Nephron (organoid): ENCODE data around the gene PRSS23.
A peak's percentile ranks its signal among the peaks of the same experiment; 100 is the strongest.

Source experiments
- H3K27ac Mint-ChIP-seq, 3 experiments: 2 replicates each; pipeline ENCODE4 v1.8.0; 2020; ENCODE audit warnings: mixed read lengths in 3 of 3, mild to moderate bottlenecking in 2 of 3, moderate library complexity in 1 of 3
- H3K27me3 Mint-ChIP-seq: 2 replicates; pipeline ENCODE4 v1.8.0; 2021; ENCODE audit warnings: low read depth, mild to moderate bottlenecking, moderate library complexity, mixed read lengths
- H3K36me3 Mint-ChIP-seq: 2 replicates; pipeline ENCODE4 v1.8.0; 2020; ENCODE audit warnings: low read depth, mixed read lengths
- H3K4me1 Mint-ChIP-seq: 2 replicates; pipeline ENCODE4 v1.8.0; 2020; ENCODE audit warnings: mixed read lengths
- H3K4me3 Mint-ChIP-seq, 3 experiments: 2 replicates each; pipeline ENCODE4 v1.8.0; 2020; ENCODE audit warnings: mild to moderate bottlenecking in 3 of 3, mixed read lengths in 3 of 3, moderate library complexity in 2 of 3
- H3K9me3 Mint-ChIP-seq: 2 replicates; pipeline ENCODE4 v1.8.0; 2020; ENCODE audit warnings: mixed read lengths
- CTCF ChIP-seq, 3 experiments: fragments of 200-600 bp; sonication (generic); IDR thresholded peaks; one replicate each; pipeline ENCODE4 v1.5.0; 2021; ENCODE audit warnings: antibody characterized with exemption in 3 of 3; ENCODE audit not compliant: unreplicated experiment in 3 of 3

The PRSS23 gene

GRCh38 chr11:86807360-86807759 is 7.0 kb downstream of the PRSS23 start:
- Mint-ChIP-seq H3K27ac (no peak overlapping the region), H3K27me3 (no peaks in the 10 kb centered on the region), H3K9me3 (no peaks in the 10 kb centered on the region), H3K4me1 (peaks cover 53% of the 10 kb centered on the region), H3K4me3 (no peak overlapping the region), H3K36me3 (peaks cover 14% of the 10 kb centered on the region)
- TF ChIP-seq CTCF (IDR thresholded peaks at IDR 0.05; ENCODE audit: unreplicated experiment in 3 of 3) = no peak

- H3K9me3 Mint-ChIP-seq = no peaks in the 10 kb centered on the region
- H3K27me3 Mint-ChIP-seq = peaks cover 4% of the 10 kb centered on the region
- H3K4me1 Mint-ChIP-seq = peaks cover 43% of the 10 kb centered on the region
- TF ChIP-seq CTCF (IDR thresholded peaks at IDR 0.05; ENCODE audit: unreplicated experiment in 3 of 3) = no peak
- H3K36me3 Mint-ChIP-seq = peaks cover 14% of the 10 kb centered on the region
- H3K27ac Mint-ChIP-seq = no peak overlapping the region
- H3K4me3 Mint-ChIP-seq = no peak overlapping the region
Measured at GRCh38 chr11:86809561-86809960, 9.2 kb downstream of the PRSS23 start.

- Mint-ChIP-seq H3K36me3 (peaks cover 14% of the 10 kb centered on the region), H3K27ac (peak overlapping the region; percentile 44 to 73 (median 69)), H3K9me3 (no peaks in the 10 kb centered on the region), H3K27me3 (peaks cover 4% of the 10 kb centered on the region), H3K4me3 (no peak overlapping the region), H3K4me1 (peaks cover 44% of the 10 kb centered on the region)
- no peak for TF ChIP-seq CTCF (IDR thresholded peaks at IDR 0.05; ENCODE audit: unreplicated experiment in 3 of 3)
Measured at GRCh38 chr11:86810288-86810687, 9.9 kb downstream of the PRSS23 start.

GRCh38 chr11:86811637-86812321 is 11.4 kb downstream of the PRSS23 start:
- Mint-ChIP-seq H3K4me3 (no peak overlapping the region), H3K36me3 (peaks cover 14% of the 10 kb centered on the region), H3K9me3 (no peaks in the 10 kb centered on the region), H3K27ac (no peak overlapping the region), H3K4me1 (peaks cover 54% of the 10 kb centered on the region), H3K27me3 (peaks cover 4% of the 10 kb centered on the region)
- no peak for TF ChIP-seq CTCF (IDR thresholded peaks at IDR 0.05; ENCODE audit: unreplicated experiment in 3 of 3)

GRCh38 chr11:86812322-86812670 is 12.0 kb downstream of the PRSS23 start:
- no peak overlapping the region for H3K27ac Mint-ChIP-seq
- peaks cover 14% of the 10 kb centered on the region for H3K36me3 Mint-ChIP-seq
- H3K4me1 Mint-ChIP-seq = peaks cover 59% of the 10 kb centered on the region
- H3K4me3 Mint-ChIP-seq = no peak overlapping the region
- H3K27me3 Mint-ChIP-seq = peaks cover 4% of the 10 kb centered on the region
- TF ChIP-seq CTCF (IDR thresholded peaks at IDR 0.05; ENCODE audit: unreplicated experiment in 3 of 3) = no peak
- no peaks in the 10 kb centered on the region for H3K9me3 Mint-ChIP-seq

GRCh38 chr11:86812981-86813380 is 12.6 kb downstream of the PRSS23 start:
- peaks cover 13% of the 10 kb centered on the region for H3K36me3 Mint-ChIP-seq
- H3K4me1 Mint-ChIP-seq = peaks cover 58% of the 10 kb centered on the region
- no peak overlapping the region for H3K4me3 Mint-ChIP-seq
- H3K9me3 Mint-ChIP-seq = no peaks in the 10 kb centered on the region
- H3K27ac Mint-ChIP-seq = peak overlapping the region in 1 of 3 experiments; percentile 24
- TF ChIP-seq CTCF (IDR thresholded peaks at IDR 0.05; ENCODE audit: unreplicated experiment in 3 of 3) = no peak
- H3K27me3 Mint-ChIP-seq = peaks cover 4% of the 10 kb centered on the region
